ENCODE measurements around the gene TFDP2. TPM values are rescaled to one million over a fixed set of nuclear protein-coding genes. Genes with fewer than 3 reads are reported as not detected.

TFDP2 gene
- total and polyA plus RNA-seq, 2 of the 8 experiments (the other 6 are each of a cell fraction or from before 2014, with no cell fraction given), result 41.1 to 119 TPM

- no peak overlapping the region for H4K91ac ChIP-seq (replicated peaks; ENCODE audit: insufficient read length, low read length)
- H3K23me2 ChIP-seq (ENCODE audit: low read depth, low read length), result no peaks in the 10 kb centered on the region
- H3K79me1 ChIP-seq (ENCODE audit: low read depth, low read length), result no peaks in the 10 kb centered on the region
- WGBS, 2 experiments (ENCODE audit: extremely low coverage in 1 of 2, insufficient coverage in 1 of 2, insufficient read length in 1 of 2, insufficient replicate concordance in 2 of 2, low coverage in 1 of 2, low lambda C conversion rate in 2 of 2, missing lambda C conversion rate in 1 of 2), result 85% methylated on average over 1 of the region's 1 CpG; no CpG with 5 or more reads in 1 of the 2 experiments
- H3K27ac ChIP-seq (ENCODE audit: low read depth, low read length), result no peak overlapping the region
- DNase-seq (ENCODE audit: low read depth in 1 of 2, low spot score in 2 of 2) (no peak), FAIRE-seq (no peak)
- no peak overlapping the region for H2BK12ac ChIP-seq (ENCODE audit: low read depth, low read length)
- H3K4me3 ChIP-seq (ENCODE audit: extremely low read depth in 1 of 4, insufficient read depth in 2 of 4, low read depth in 3 of 4, low read length in 4 of 4), result no peak overlapping the region
- H2AFZ ChIP-seq (ENCODE audit: low read length), result no peak overlapping the region
- H4K8ac ChIP-seq (ENCODE audit: extremely low read depth, insufficient read depth, low read length), result no peak overlapping the region
- no peak overlapping the region for H3K23ac ChIP-seq (ENCODE audit: insufficient read length)
- H3K9ac ChIP-seq (replicated peaks in 1 of 4; ENCODE audit: extremely low read depth in 1 of 4, low read depth in 3 of 4, low read length in 3 of 4), result no peak overlapping the region
- no peak overlapping the region for H3K4me2 ChIP-seq (ENCODE audit: insufficient read depth in 1 of 2, low read depth in 2 of 2, low read length in 2 of 2)
- no peak overlapping the region for H3K14ac ChIP-seq (ENCODE audit: insufficient read length)
- POLR2A ChIA-PET (ENCODE audit: partially characterized antibody), result interaction anchor here (0.6 kb wide), 1 partner anchor 20 kb away, joined by 3 read pairs; no protein-coding TSS in a partner anchor
- H2BK5ac ChIP-seq (ENCODE audit: low read depth, low read length), result no peak overlapping the region
- no peaks in the 10 kb centered on the region for H3K4me1 ChIP-seq (replicated peaks in 1 of 4; ENCODE audit: control insufficient read depth in 3 of 4, insufficient read depth in 4 of 4, low read length in 3 of 4)
- H3K56ac ChIP-seq (replicated peaks; ENCODE audit: insufficient read length, low read depth, low read length), result no peak overlapping the region
- H2BK15ac ChIP-seq (ENCODE audit: low read length), result no peak overlapping the region
- H3K9me3 ChIP-seq (ENCODE audit: insufficient read depth in 2 of 2, low read depth in 1 of 2, low read length in 1 of 2), result no peaks in the 10 kb centered on the region
- H3K18ac ChIP-seq (ENCODE audit: extremely low read depth, low read length), result no peak overlapping the region
- no peak overlapping the region for H3K4ac ChIP-seq (replicated peaks; ENCODE audit: insufficient read length, low read depth, low read length)
- H2BK20ac ChIP-seq (ENCODE audit: low read length), result no peak overlapping the region
- H4K5ac ChIP-seq (ENCODE audit: insufficient read length, low read depth, low read length), result no peak overlapping the region
- no peaks in the 10 kb centered on the region for H3K79me2 ChIP-seq (ENCODE audit: control insufficient read depth in 1 of 2, insufficient read depth in 2 of 2, low read length in 2 of 2)
- no peaks in the 10 kb centered on the region; a peak in 1 of 7 replicates for H3K27me3 ChIP-seq (replicated peaks in 1 of 4; ENCODE audit: control insufficient read depth in 3 of 4, extremely low read depth in 1 of 4, insufficient read depth in 3 of 4, low read length in 3 of 4)
- no peaks in the 10 kb centered on the region for H4K20me1 ChIP-seq (replicated peaks in 1 of 2; ENCODE audit: control insufficient read depth in 1 of 2, insufficient read depth in 2 of 2, low read length in 2 of 2)
- H2AK5ac ChIP-seq (ENCODE audit: low read depth, low read length), result no peak overlapping the region
- no peaks in the 10 kb centered on the region for H3K36me3 ChIP-seq (ENCODE audit: control insufficient read depth in 2 of 4, insufficient read depth in 4 of 4, low read length in 3 of 4)
- CTCF ChIA-PET (ENCODE audit: partially characterized antibody), result interaction anchor here (0.6 to 2.3 kb wide), 3 partner anchors 13 to 150 kb away, joined by 3 to 6 read pairs (median 3); no protein-coding TSS in a partner anchor
- no peak overlapping the region for H2BK120ac ChIP-seq (replicated peaks; ENCODE audit: low read depth, low read length)
- TF ChIP-seq SP1 (IDR thresholded peaks at IDR 0.05; ENCODE audit: low read depth, low read length) (no peak), POU5F1 (IDR thresholded peaks at IDR 0.05; ENCODE audit: low read depth, low read length) (no peak)
Observed at GRCh38 chr3:142112601-142113000, 36.7 kb downstream of the TFDP2 start.

All from H1 (cell line).